WTC11 (cell line): ENCODE measurements around the gene OSBP2. TPM values are rescaled to one million over a fixed set of nuclear protein-coding genes. Genes with fewer than 3 reads are reported as not detected.

Source experiments
- ATAC-seq: fragments of 200-7000 bp; cut with Tn5 transposase; 2 replicates; pipeline ENCODE4 v1.10.0; 2021; ENCODE audit warnings: mild to moderate bottlenecking, moderate library complexity
- CTCF ChIA-PET: fragments of 300-600 bp; sonication (Branson Sonifier 250); formaldehyde crosslinking; loops from one replicate; lab custom pipeline; 2021; ENCODE audit warnings: antibody characterized with exemption; lab: Charles Lee
- POLR2A ChIA-PET: fragments of 350-600 bp; sonication (Branson Sonifier 250); formaldehyde crosslinking; loops from one replicate; lab custom pipeline; 2021; ENCODE audit warnings: antibody characterized with exemption; lab: Charles Lee
- DNase-seq: peaks from one replicate; pipeline ENCODE4 v3.0.0; 2021; ENCODE audit warnings: low spot score
- H3K27ac Mint-ChIP-seq: 2 replicates; pipeline ENCODE4 v1.8.0; 2021; ENCODE audit warnings: mixed read lengths
- H3K27me3 Mint-ChIP-seq: 2 replicates; pipeline ENCODE4 v1.8.0; 2021; ENCODE audit warnings: low read depth, mild to moderate bottlenecking, moderate library complexity, mixed read lengths
- H3K36me3 Mint-ChIP-seq: 2 replicates; pipeline ENCODE4 v1.8.0; 2021; ENCODE audit warnings: mixed read lengths
- H3K4me1 Mint-ChIP-seq: 2 replicates; pipeline ENCODE4 v1.8.0; 2022; ENCODE audit warnings: mixed read lengths
- H3K4me3 Mint-ChIP-seq: 2 replicates; pipeline ENCODE4 v1.8.0; 2021; ENCODE audit warnings: mild to moderate bottlenecking, moderate library complexity, mixed read lengths
- H3K9me3 Mint-ChIP-seq: 2 replicates; pipeline ENCODE4 v1.8.0; 2021; ENCODE audit warnings: mixed read lengths
- AFF4 ChIP-seq: sonication (generic); formaldehyde crosslinking; IDR thresholded peaks from 2 replicates; pipeline ENCODE4 v1.8.1; 2023; ENCODE audit warnings: mild to moderate bottlenecking, missing genetic modification reagents, borderline replicate concordance
- CDX4 ChIP-seq: fragments of 250-450 bp; sonication (Bioruptor Pico); IDR thresholded peaks from 2 replicates; pipeline ENCODE4 v1.9.0; 2021; ENCODE audit warnings: moderate library complexity, mild to moderate bottlenecking, inconsistent platforms, borderline replicate concordance
- CREB1 ChIP-seq: sonication (generic); formaldehyde crosslinking; IDR thresholded peaks from 2 replicates; pipeline ENCODE4 v1.8.0; 2023; ENCODE audit warnings: mild to moderate bottlenecking, missing genetic modification reagents
- ESRRA ChIP-seq: sonication (generic); formaldehyde crosslinking; IDR thresholded peaks from 2 replicates; pipeline ENCODE4 v1.8.1; 2022; ENCODE audit warnings: mild to moderate bottlenecking, missing genetic modification reagents, borderline replicate concordance
- FOXP1 ChIP-seq: sonication (generic); formaldehyde crosslinking; IDR thresholded peaks from 2 replicates; pipeline ENCODE4 v1.8.0; 2022; ENCODE audit warnings: missing genetic modification reagents, mild to moderate bottlenecking, moderate library complexity, borderline replicate concordance
- NFE2L1 ChIP-seq: sonication (generic); formaldehyde crosslinking; IDR thresholded peaks from 2 replicates; pipeline ENCODE4 v1.8.1; 2023; ENCODE audit warnings: missing genetic modification reagents
- TEAD1 ChIP-seq: sonication (generic); formaldehyde crosslinking; IDR thresholded peaks from 2 replicates; pipeline ENCODE4 v1.8.0; 2022; ENCODE audit warnings: mild to moderate bottlenecking, missing genetic modification reagents
- USF2 ChIP-seq: sonication (generic); formaldehyde crosslinking; IDR thresholded peaks from 2 replicates; pipeline ENCODE4 v1.8.1; 2023; ENCODE audit warnings: mild to moderate bottlenecking, missing genetic modification reagents, moderate library complexity
- ZNF232 ChIP-seq: sonication (generic); formaldehyde crosslinking; IDR thresholded peaks from 2 replicates; pipeline ENCODE4 v1.8.0; 2022; ENCODE audit warnings: mild to moderate bottlenecking, missing genetic modification reagents
- ZNF263 ChIP-seq: sonication (generic); formaldehyde crosslinking; IDR thresholded peaks from 2 replicates; pipeline ENCODE4 v1.8.1; 2022; ENCODE audit warnings: low read depth, mild to moderate bottlenecking, moderate library complexity, missing genetic modification reagents
- ZNF425 ChIP-seq: fragments of 250-450 bp; sonication (Bioruptor Pico); conservative IDR thresholded peaks from 2 replicates; pipeline ENCODE4 v1.9.0; 2021; ENCODE audit warnings: mild to moderate bottlenecking
- ZNF532 ChIP-seq: fragments of 250-450 bp; sonication (Bioruptor Pico); IDR thresholded peaks from 2 replicates; pipeline ENCODE4 v1.9.0; 2021; ENCODE audit warnings: mild to moderate bottlenecking, borderline replicate concordance
- ZNF671 ChIP-seq: fragments of 250-450 bp; sonication (Bioruptor Pico); IDR thresholded peaks from 2 replicates; pipeline ENCODE4 v1.8.0; 2021; ENCODE audit warnings: mild to moderate bottlenecking
- total RNA-seq: library from RNA; stranded (reverse); gene quantifications from 3 replicates; pipeline ENCODE4 v1.2.3, GENCODE V29; 2021

OSBP2 gene
- total RNA-seq, 1 experiment from 2014 or later, result 4.1 TPM

- Mint-ChIP-seq H3K4me1 (peaks cover 13% of the 10 kb centered on the region), H3K9me3 (no peaks in the 10 kb centered on the region)
These were observed 190.9 kb downstream of the OSBP2 start for GRCh38 chr22:30885591-30885990.

More at GRCh38 chr22:30885591-30885990, 190.9 kb downstream of the OSBP2 start:
- ATAC-seq, result no peak
- ChIA-PET POLR2A (no interaction called here), CTCF (interaction anchor here (1.1 to 1.5 kb wide), 4 partner anchors 9 to 121 kb away, joined by 3 to 5 read pairs (median 3); no protein-coding TSS in a partner anchor)
- DNase-seq, result peak; percentile 10
- TF ChIP-seq ZNF532 (CRISPR knock-in tag) (no peak), FOXP1 (CRISPR knock-in tag) (no peak), USF2 (CRISPR knock-in tag) (no peak), CDX4 (CRISPR knock-in tag) (no peak), ESRRA (CRISPR knock-in tag) (no peak), AFF4 (CRISPR knock-in tag) (no peak), ZNF425 (CRISPR knock-in tag) (no peak), ZNF232 (CRISPR knock-in tag) (no peak), ZNF671 (CRISPR knock-in tag) (no peak), CREB1 (CRISPR knock-in tag) (no peak), ZNF263 (no peak), NFE2L1 (CRISPR knock-in tag) (no peak), TEAD1 (no peak)
- Mint-ChIP-seq H3K4me3 (no peak overlapping the region), H3K27ac (no peak overlapping the region), H3K27me3 (no peaks in the 10 kb centered on the region; the same call in 1 of the 2 replicates), H3K36me3 (peaks cover 4% of the 10 kb centered on the region; the same call in 1 of the 2 replicates)
